HG03432 (cell line): ENCODE results near the gene QSOX1.

Source experiments
- ATAC-seq: cut with Tn5 transposase; IDR thresholded peaks from one replicate; pipeline ENCODE4 v1.9.1; 2021; ENCODE audit warnings: mild to moderate bottlenecking, moderate library complexity; ENCODE audit not compliant: unreplicated experiment

QSOX1 gene

DNA sequence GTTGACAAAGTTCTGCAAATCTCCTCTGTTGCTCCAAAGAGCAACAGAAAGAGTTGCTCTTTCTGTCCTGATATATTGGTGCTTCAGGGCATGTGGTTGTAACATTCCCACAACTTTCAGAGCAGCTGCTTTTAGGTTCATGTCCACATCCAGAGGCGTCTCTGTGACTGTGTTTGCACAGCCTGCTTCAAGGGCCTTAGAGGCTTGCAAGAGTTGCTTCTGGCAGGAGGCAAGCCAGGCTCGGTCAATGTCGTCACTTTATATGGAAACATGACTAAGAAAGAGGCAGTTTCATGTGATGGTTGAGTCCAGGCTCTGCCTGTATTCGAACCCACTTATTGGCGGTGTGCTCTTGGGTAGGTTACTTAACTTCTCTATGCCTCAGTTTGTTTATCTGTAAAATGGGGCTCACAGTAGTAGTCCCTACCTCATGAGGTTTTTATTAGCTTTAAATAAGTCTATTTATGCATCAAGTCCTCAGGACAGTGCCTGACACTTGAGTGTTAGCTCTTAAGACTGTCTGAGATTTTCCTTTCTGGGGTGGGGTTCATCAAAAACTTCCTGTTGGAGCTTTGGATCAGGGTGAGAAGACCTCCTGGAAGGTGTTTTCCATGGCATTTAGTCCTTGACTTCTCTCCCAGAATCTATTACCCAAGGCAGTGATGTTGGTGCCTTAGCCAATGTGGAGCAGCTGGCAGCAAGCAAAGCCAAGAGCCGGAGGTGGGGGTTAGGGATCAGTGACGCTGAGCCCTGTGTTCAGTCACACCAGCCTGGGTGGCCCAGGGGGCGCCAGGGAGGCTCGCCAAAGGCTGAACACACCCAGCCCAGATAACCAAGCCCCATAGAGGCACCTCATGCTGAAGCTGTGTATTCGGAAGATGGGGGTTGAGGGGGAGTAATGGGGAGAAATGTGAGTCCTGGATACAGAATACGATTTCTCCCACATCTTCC, 94.3 kb downstream of the QSOX1 start:
- ATAC-seq = no peak

DNA sequence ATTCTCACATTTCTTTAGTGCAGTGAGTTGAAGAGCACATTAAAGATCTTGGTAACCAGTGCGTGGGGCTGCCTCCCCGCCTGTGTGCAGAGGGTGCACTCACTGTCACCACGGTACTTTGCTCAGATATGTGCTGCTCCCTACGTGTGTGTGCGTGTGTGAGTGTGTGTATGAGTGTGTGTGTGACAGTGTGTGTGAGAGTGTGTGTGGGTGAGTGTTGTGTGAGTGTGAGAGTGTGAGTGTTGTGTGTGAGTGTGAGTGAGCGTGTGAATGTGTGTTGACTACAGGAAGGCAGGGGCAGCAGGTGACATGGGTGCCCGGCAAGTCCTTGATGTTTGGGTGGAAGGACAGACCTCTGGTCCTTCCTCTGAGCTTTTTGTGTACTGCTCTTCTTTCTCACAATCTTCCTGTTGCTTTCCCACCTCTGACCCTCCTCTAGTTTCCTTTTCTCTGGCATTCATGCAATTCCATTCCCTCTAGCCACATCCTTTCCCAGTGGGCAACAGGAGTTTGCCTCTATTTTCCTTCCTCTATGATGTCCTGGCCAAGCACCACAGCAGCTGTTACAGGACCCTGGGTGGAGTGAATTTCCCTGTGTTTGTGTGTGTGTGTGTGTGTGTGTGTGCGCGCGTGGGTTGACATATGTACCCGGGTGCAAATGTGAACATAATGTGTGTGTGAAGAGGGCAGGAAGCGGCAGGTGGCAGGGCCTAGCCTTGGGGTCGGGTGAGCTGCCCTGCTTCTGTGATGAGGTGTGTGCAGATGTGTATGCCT, 95.2 kb downstream of the QSOX1 start:
- no peak for ATAC-seq

DNA sequence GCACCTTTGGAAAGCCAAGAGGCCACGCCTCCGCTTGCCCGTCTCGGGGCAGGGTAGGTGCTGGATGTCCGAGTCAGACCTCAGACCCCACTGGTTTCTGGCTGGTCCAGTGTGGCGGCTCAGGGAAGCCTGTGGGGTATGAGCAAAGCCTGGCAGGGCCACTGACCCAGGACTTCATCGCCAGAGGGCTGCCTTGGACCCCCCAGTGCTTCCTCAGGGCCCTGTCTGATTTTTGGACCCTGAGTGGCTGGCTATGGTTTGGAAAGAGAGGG, 95.8 kb downstream of the QSOX1 start:
- no peak for ATAC-seq

DNA sequence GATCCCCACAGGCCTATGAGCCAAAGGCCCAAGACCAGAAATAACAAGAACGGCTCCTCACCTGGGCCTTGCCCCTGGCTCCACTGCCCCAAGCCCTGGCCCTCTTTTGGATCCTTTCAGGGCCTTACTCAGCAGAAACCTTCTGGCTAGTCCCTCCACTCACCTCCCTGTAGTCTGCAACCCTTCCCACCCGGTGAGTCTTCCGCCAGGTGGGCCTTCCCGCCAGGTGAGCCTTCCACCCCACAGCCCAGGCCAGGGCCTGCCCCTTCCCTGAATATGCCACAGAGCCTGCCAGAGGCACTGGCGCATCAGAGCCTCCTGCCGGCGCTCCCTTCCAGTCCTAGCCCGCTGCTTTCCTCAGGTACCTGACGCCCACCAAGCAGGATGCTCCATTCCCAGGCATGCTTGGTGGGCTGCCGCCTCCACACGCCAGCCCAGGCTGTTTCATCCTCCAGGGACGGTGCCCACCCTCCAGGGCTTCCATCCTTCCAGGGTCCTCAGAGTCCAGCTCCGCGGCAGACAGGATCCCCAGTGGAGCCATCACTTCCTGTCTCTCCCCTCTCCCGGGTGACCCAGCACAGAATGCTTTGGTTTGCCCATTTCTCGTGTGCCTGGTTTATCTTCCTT, 96.3 kb downstream of the QSOX1 start:
- no peak for ATAC-seq

DNA sequence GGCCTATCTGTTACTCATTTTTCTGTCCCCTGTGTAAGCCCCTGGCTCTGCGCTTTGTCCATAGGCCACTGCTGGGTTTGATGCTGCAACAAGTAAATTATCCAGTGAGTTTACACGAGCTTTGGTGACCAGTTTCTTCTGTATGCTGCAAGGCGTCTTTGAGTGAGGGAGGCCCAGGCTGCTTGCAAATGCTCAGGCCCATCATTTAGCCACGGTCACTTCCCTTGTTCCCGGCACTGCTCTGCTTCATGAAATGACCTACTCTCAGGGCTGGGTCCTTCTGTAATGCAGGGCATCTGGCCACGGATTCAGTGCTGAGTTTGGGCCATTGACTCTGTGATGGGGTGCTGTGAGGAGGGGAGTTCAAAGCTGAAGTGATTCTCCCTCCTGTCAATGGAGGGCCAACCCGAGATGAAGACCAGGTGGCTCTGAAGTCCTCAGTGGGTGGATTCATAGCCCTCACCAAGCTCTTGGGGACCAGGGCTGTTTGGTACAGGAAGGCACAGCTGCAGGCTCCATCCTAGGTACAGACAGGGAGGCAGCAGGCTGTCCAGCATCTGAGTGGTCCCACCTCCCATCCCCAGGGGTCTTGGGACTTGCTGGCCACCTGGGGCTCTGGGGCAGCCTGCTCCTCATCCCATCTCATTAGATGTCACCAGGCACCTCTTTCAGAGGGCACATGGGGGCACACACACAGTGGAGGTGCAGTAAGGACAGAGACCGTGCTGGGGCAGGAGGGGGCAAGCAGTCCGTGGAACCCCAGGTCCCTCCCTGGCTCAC, 97.0 kb downstream of the QSOX1 start:
- no peak for ATAC-seq

DNA sequence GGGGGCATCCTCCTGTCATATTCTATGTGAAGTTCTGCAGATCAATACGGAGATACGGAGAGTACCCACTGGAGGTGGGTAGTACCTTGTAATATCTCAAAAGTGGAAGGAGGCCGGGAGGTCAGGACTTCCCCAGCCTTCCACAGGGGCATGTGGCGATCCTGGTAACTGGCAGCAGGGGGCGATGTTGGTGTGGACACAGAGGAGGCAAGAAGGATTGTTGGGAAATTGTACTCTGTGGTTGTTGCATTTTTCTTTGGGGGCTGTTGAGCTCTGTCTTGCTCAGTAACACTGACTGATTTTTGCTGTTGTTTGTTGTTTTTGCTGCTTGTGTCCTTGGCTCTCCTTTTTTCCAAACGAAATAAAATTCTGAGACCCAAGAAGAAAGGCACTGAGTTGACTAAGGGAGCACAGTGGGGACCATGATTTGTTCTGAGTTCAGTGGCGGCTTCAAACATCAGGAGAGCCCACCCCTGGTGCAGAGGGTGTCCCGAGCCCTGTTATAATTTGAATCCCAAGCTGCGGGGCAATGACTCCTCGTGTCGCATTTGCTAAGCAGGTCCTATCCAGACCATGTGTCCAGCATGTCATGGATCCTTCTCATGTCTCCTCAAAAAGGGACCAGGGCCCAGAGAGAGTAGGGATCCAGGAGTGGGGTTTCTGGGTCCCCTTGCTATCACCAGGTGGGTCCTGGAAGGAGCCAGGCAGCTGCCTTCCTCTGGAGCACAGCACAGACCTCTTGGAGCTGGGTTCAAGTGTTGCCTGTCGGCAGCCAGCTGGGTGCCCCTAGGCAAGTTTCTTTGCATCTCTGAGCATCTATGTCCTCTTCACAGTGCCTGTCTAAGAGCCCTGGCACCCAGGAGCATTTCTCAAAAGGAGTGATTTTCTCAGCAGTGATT, 98.2 kb downstream of the QSOX1 start:
- ATAC-seq = peak; percentile 72
